GM23338 (cell line): ENCODE data around the gene DOK7. TPM values are rescaled to one million over a fixed set of nuclear protein-coding genes. Genes with fewer than 3 reads are reported as not detected.

Experiments used
- ATAC-seq: fragments of 200-7000 bp; cut with Tn5 transposase; 3 replicates; pipeline ENCODE4 v1.9.1; 2020
- DNase-seq: peaks from one replicate; pipeline ENCODE4 v3.0.0-alpha.2; 2015; ENCODE audit warnings: low spot score
- H2AFZ ChIP-seq: fragments of 200-600 bp; sonication (generic); 2 replicates; pipeline ENCODE4 v1.8.0; 2016; ENCODE audit warnings: antibody characterized with exemption, mild to moderate bottlenecking, moderate library complexity
- H3F3A ChIP-seq: fragments of 200-600 bp; sonication (generic); replicated peaks from 2 replicates; pipeline ENCODE4 v1.8.0; 2017; ENCODE audit warnings: antibody characterized with exemption, mixed run types, low read depth
- H3K27ac ChIP-seq: fragments of 200-600 bp; sonication (generic); 2 replicates; pipeline ENCODE4 v1.6.1; 2016; ENCODE audit warnings: low read depth
- H3K27me3 ChIP-seq: fragments of 200-600 bp; sonication (generic); 2 replicates; pipeline ENCODE4 v1.8.0; 2016; ENCODE audit warnings: mild to moderate bottlenecking, mixed run types, moderate library complexity; ENCODE audit not compliant: insufficient read depth
- H3K36me3 ChIP-seq: fragments of 200-600 bp; sonication (generic); 2 replicates; pipeline ENCODE4 v1.8.0; 2016; ENCODE audit warnings: mild to moderate bottlenecking; ENCODE audit not compliant: insufficient read depth
- H3K4me1 ChIP-seq: fragments of 200-600 bp; sonication (generic); 2 replicates; pipeline ENCODE4 v1.8.0; 2016; ENCODE audit warnings: mild to moderate bottlenecking, moderate library complexity; ENCODE audit not compliant: insufficient read depth
- H3K4me2 ChIP-seq: fragments of 200-600 bp; sonication (generic); 2 replicates; pipeline ENCODE4 v1.7.1; 2017; ENCODE audit warnings: mixed run types
- H3K4me3 ChIP-seq: fragments of 200-600 bp; sonication (generic); 2 replicates; pipeline ENCODE4 v1.6.1; 2016; ENCODE audit warnings: mixed run types
- H3K79me2 ChIP-seq: fragments of 200-600 bp; sonication (generic); replicated peaks from 2 replicates; pipeline ENCODE4 v1.8.0; 2017; ENCODE audit warnings: mild to moderate bottlenecking; ENCODE audit not compliant: insufficient read depth
- H3K9me2 ChIP-seq: fragments of 200-600 bp; sonication (generic); 2 replicates; pipeline ENCODE4 v1.8.0; 2017; ENCODE audit not compliant: insufficient read depth
- H4K20me1 ChIP-seq: fragments of 200-600 bp; sonication (generic); replicated peaks from 2 replicates; pipeline ENCODE4 v1.8.0; 2017; ENCODE audit warnings: mild to moderate bottlenecking; ENCODE audit not compliant: insufficient read depth
- H3K27ac Mint-ChIP-seq: 2 replicates; pipeline ENCODE4 v1.8.0; 2020; ENCODE audit warnings: inconsistent platforms, mild to moderate bottlenecking, moderate library complexity, mixed read lengths
- H3K27me3 Mint-ChIP-seq: 3 replicates; pipeline ENCODE4 v1.8.0; 2022; ENCODE audit warnings: low read depth, mild to moderate bottlenecking, moderate library complexity, mixed read lengths, inconsistent platforms; ENCODE audit not compliant: insufficient read depth, poor library complexity
- H3K36me3 Mint-ChIP-seq: 3 replicates; pipeline ENCODE4 v1.8.0; 2021; ENCODE audit warnings: low read depth, mild to moderate bottlenecking, inconsistent platforms, moderate library complexity, mixed read lengths
- H3K4me1 Mint-ChIP-seq: 3 replicates; pipeline ENCODE4 v1.8.0; 2020; ENCODE audit warnings: mild to moderate bottlenecking, inconsistent platforms, mixed read lengths
- H3K4me3 Mint-ChIP-seq: 3 replicates; pipeline ENCODE4 v1.8.0; 2021; ENCODE audit warnings: moderate library complexity, mild to moderate bottlenecking, inconsistent platforms, mixed read lengths
- H3K9me3 Mint-ChIP-seq: 3 replicates; pipeline ENCODE4 v1.8.0; 2020; ENCODE audit warnings: moderate library complexity, mild to moderate bottlenecking, inconsistent platforms, mixed read lengths
- CREB1 ChIP-seq: fragments of 250-450 bp; sonication (Bioruptor Pico); IDR thresholded peaks from 2 replicates; pipeline ENCODE4 v1.5.0; 2020; ENCODE audit warnings: low read depth, mild to moderate bottlenecking, moderate library complexity
- CTCF ChIP-seq, 2 experiments: fragments of 200-600 bp in 1 of 2; sonication (generic) in 1 of 2; conservative IDR thresholded peaks; 2 replicates each; pipeline versions ENCODE4 v1.5.1 to v1.6.1; 2016 to 2017; ENCODE audit warnings: antibody characterized with exemption in 2 of 2, low read depth in 2 of 2, mild to moderate bottlenecking in 2 of 2, moderate library complexity in 1 of 2
- EZH2 ChIP-seq: fragments of 200-600 bp; sonication (generic); IDR thresholded peaks from one replicate; pipeline ENCODE4 v1.8.0; 2017; ENCODE audit warnings: antibody characterized with exemption, mild to moderate bottlenecking, low read depth; ENCODE audit not compliant: unreplicated experiment
- EZH2phosphoT487 ChIP-seq: fragments of 200-600 bp; sonication (generic); IDR thresholded peaks from one replicate; pipeline ENCODE4 v1.8.1; 2018; ENCODE audit warnings: antibody characterized with exemption; ENCODE audit not compliant: unreplicated experiment
- JUNB ChIP-seq: IDR thresholded peaks from one replicate; pipeline ENCODE4 v1.6.1; 2016; ENCODE audit warnings: antibody characterized with exemption; ENCODE audit not compliant: unreplicated experiment
- NANOG ChIP-seq: IDR thresholded peaks from 2 replicates; pipeline ENCODE4 v1.6.1; 2016; ENCODE audit warnings: antibody characterized with exemption, borderline replicate concordance
- POLR2AphosphoS5 ChIP-seq: IDR thresholded peaks from 2 replicates; pipeline ENCODE4 v1.6.1; 2016; ENCODE audit warnings: antibody characterized with exemption, low read depth
- STAT1 ChIP-seq: IDR thresholded peaks from one replicate; pipeline ENCODE4 v1.6.1; 2016; ENCODE audit warnings: antibody characterized with exemption; ENCODE audit not compliant: unreplicated experiment
- ZNF114 ChIP-seq: fragments of 250-450 bp; sonication (Bioruptor Pico); IDR thresholded peaks from 2 replicates; pipeline ENCODE4 v1.5.0; 2020; ENCODE audit warnings: mild to moderate bottlenecking, moderate library complexity
- ZNF331 ChIP-seq: fragments of 250-450 bp; sonication (Bioruptor Pico); IDR thresholded peaks from 2 replicates; pipeline ENCODE4 v1.5.0; 2020; ENCODE audit warnings: low read depth, mild to moderate bottlenecking, moderate library complexity
- polyA plus RNA-seq: library from polyadenylated mRNA; unstranded; fragments of >200 nt; fragmentation: Nextera tagmentation; extraction: Ambion mirVana; gene quantifications from 2 replicates; pipeline ENCODE4 v1.2.1, GENCODE V29; 2016
- total RNA-seq: library from RNA; depleted of rRNA; stranded (reverse); fragments of >200 nt; shearing (Covaris generic); gene quantifications from 2 replicates; pipeline ENCODE4 v1.2.3, GENCODE V29; 2014
- TF ChIP-seq, protein P1 (sequence below): IDR thresholded peaks from 2 replicates; pipeline ENCODE4 v1.6.1; 2016; ENCODE audit warnings: antibody characterized with exemption
- TF ChIP-seq, protein P2 (sequence below): fragments of 250-450 bp; sonication (Bioruptor Pico); IDR thresholded peaks from 2 replicates; pipeline ENCODE4 v1.5.0; 2020; ENCODE audit warnings: mild to moderate bottlenecking, moderate library complexity
- TF ChIP-seq, protein P3 (sequence below): IDR thresholded peaks from one replicate; pipeline ENCODE4 v1.6.1; 2018; ENCODE audit warnings: antibody characterized with exemption; ENCODE audit not compliant: unreplicated experiment

The DOK7 gene
- total and polyA plus RNA-seq, 2 experiments from 2014 or later, result 0.34 to 0.52 TPM

DNA sequence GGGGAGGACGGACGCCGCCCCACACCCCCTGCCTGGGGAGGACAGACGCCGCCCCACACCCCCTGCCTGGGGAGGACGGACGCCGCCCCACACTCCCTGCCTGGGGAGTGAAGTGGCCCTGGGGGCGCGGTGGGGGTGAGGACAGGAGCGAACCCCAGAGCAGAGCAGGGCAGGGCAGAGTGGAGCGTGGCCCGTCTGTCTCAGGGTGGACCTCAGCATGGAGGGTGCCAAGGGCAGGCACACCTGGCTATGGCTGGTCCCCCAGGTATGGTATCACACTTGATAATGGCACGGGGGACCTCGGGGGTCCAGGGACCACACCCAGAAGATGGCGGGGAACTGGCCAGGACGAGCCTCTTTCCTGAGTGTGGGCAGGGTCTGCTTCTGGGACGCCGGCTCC is 59.5 kb downstream of the DOK7 start (continued):
- TF ChIP-seq EZH2 (no peak), POLR2AphosphoS5 (no peak), EZH2phosphoT487 (no peak), NANOG (no peak), CREB1 (CRISPR knock-in tag) (no peak)

DNA sequence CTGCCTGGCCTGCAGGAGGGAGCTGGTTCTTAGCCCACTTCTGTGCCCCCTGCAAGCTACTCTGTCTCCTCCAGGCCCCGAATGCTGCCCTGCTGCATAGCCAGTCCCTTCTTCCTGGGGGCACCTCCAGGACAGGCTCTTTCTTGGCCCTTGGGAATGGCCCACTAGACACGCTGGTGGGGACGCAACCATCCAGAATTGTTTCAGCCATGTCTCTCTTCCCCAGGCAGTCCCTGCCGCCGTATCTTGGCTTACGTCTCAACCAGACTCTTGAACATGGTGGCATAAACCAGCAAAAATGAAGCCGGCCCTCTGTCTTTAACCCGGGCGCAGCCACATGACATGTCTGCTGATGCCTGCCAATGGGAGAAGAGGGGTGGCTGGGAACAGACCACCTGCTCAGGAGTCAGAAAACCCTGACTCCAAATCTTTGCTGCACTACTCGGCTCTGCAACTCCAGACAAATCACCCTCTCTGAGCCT is 60.1 kb downstream of the DOK7 start:
- H3K4me3 Mint-ChIP-seq, result no peak overlapping the region
- Histone ChIP-seq H3K27me3 (no peaks in the 10 kb centered on the region), H3K4me3 (no peak overlapping the region), H3F3A (no peaks in the 10 kb centered on the region), H3K79me2 (peaks cover 10% of the 10 kb centered on the region), H3K9me2 (no peaks in the 10 kb centered on the region), H3K4me1 (no peaks in the 10 kb centered on the region), H3K36me3 (peaks cover 18% of the 10 kb centered on the region; the same call in 1 of the 2 replicates), H3K27ac (no peak overlapping the region), H2AFZ (no peak overlapping the region), H3K4me2 (no peak overlapping the region), H4K20me1 (peaks cover 13% of the 10 kb centered on the region)
- TF ChIP-seq, protein P1, sequence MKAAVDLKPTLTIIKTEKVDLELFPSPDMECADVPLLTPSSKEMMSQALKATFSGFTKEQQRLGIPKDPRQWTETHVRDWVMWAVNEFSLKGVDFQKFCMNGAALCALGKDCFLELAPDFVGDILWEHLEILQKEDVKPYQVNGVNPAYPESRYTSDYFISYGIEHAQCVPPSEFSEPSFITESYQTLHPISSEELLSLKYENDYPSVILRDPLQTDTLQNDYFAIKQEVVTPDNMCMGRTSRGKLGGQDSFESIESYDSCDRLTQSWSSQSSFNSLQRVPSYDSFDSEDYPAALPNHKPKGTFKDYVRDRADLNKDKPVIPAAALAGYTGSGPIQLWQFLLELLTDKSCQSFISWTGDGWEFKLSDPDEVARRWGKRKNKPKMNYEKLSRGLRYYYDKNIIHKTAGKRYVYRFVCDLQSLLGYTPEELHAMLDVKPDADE, result no peak
- TF ChIP-seq, protein P2, sequence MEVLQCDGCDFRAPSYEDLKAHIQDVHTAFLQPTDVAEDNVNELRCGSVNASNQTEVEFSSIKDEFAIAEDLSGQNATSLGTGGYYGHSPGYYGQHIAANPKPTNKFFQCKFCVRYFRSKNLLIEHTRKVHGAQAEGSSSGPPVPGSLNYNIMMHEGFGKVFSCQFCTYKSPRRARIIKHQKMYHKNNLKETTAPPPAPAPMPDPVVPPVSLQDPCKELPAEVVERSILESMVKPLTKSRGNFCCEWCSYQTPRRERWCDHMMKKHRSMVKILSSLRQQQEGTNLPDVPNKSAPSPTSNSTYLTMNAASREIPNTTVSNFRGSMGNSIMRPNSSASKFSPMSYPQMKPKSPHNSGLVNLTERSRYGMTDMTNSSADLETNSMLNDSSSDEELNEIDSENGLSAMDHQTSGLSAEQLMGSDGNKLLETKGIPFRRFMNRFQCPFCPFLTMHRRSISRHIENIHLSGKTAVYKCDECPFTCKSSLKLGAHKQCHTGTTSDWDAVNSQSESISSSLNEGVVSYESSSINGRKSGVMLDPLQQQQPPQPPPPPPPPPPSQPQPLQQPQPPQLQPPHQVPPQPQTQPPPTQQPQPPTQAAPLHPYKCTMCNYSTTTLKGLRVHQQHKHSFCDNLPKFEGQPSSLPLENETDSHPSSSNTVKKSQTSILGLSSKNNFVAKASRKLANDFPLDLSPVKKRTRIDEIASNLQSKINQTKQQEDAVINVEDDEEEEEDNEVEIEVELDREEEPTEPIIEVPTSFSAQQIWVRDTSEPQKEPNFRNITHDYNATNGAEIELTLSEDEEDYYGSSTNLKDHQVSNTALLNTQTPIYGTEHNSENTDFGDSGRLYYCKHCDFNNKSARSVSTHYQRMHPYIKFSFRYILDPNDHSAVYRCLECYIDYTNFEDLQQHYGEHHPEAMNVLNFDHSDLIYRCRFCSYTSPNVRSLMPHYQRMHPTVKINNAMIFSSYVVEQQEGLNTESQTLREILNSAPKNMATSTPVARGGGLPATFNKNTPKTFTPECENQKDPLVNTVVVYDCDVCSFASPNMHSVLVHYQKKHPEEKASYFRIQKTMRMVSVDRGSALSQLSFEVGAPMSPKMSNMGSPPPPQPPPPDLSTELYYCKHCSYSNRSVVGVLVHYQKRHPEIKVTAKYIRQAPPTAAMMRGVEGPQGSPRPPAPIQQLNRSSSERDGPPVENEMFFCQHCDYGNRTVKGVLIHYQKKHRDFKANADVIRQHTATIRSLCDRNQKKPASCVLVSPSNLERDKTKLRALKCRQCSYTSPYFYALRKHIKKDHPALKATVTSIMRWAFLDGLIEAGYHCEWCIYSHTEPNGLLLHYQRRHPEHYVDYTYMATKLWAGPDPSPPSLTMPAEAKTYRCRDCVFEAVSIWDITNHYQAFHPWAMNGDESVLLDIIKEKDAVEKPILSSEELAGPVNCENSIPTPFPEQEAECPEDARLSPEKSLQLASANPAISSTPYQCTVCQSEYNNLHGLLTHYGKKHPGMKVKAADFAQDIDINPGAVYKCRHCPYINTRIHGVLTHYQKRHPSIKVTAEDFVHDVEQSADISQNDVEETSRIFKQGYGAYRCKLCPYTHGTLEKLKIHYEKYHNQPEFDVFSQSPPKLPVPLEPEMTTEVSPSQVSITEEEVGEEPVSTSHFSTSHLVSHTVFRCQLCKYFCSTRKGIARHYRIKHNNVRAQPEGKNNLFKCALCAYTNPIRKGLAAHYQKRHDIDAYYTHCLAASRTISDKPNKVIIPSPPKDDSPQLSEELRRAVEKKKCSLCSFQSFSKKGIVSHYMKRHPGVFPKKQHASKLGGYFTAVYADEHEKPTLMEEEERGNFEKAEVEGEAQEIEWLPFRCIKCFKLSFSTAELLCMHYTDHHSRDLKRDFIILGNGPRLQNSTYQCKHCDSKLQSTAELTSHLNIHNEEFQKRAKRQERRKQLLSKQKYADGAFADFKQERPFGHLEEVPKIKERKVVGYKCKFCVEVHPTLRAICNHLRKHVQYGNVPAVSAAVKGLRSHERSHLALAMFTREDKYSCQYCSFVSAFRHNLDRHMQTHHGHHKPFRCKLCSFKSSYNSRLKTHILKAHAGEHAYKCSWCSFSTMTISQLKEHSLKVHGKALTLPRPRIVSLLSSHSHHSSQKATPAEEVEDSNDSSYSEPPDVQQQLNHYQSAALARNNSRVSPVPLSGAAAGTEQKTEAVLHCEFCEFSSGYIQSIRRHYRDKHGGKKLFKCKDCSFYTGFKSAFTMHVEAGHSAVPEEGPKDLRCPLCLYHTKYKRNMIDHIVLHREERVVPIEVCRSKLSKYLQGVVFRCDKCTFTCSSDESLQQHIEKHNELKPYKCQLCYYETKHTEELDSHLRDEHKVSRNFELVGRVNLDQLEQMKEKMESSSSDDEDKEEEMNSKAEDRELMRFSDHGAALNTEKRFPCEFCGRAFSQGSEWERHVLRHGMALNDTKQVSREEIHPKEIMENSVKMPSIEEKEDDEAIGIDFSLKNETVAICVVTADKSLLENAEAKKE (CRISPR knock-in tag), result no peak
- TF ChIP-seq POLR2AphosphoS5, result no peak
- TF ChIP-seq CTCF (conservative IDR thresholded peaks at IDR 0.05; ENCODE audit: low read depth in 2 of 2), result no peak
- TF ChIP-seq CREB1 (CRISPR knock-in tag), result no peak
- no peak for TF ChIP-seq STAT1
- TF ChIP-seq JUNB, result no peak
- no peak for TF ChIP-seq ZNF331 (CRISPR knock-in tag)
- TF ChIP-seq, protein P3, sequence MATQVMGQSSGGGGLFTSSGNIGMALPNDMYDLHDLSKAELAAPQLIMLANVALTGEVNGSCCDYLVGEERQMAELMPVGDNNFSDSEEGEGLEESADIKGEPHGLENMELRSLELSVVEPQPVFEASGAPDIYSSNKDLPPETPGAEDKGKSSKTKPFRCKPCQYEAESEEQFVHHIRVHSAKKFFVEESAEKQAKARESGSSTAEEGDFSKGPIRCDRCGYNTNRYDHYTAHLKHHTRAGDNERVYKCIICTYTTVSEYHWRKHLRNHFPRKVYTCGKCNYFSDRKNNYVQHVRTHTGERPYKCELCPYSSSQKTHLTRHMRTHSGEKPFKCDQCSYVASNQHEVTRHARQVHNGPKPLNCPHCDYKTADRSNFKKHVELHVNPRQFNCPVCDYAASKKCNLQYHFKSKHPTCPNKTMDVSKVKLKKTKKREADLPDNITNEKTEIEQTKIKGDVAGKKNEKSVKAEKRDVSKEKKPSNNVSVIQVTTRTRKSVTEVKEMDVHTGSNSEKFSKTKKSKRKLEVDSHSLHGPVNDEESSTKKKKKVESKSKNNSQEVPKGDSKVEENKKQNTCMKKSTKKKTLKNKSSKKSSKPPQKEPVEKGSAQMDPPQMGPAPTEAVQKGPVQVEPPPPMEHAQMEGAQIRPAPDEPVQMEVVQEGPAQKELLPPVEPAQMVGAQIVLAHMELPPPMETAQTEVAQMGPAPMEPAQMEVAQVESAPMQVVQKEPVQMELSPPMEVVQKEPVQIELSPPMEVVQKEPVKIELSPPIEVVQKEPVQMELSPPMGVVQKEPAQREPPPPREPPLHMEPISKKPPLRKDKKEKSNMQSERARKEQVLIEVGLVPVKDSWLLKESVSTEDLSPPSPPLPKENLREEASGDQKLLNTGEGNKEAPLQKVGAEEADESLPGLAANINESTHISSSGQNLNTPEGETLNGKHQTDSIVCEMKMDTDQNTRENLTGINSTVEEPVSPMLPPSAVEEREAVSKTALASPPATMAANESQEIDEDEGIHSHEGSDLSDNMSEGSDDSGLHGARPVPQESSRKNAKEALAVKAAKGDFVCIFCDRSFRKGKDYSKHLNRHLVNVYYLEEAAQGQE, result no peak
- TF ChIP-seq NANOG, result no peak
- no peak for TF ChIP-seq EZH2
- TF ChIP-seq EZH2phosphoT487, result no peak
- no peak for TF ChIP-seq ZNF114 (CRISPR knock-in tag)
- DNase-seq (no peak), ATAC-seq (no peak)
- no peak overlapping the region for H3K27ac Mint-ChIP-seq
- peaks cover 8% of the 10 kb centered on the region for H3K4me1 Mint-ChIP-seq
- no peaks in the 10 kb centered on the region for H3K9me3 Mint-ChIP-seq
- peaks cover 39% of the 10 kb centered on the region for H3K36me3 Mint-ChIP-seq
- peaks cover 5% of the 10 kb centered on the region for H3K27me3 Mint-ChIP-seq
